GM19240 (cell line): ENCODE results near the gene LRRC63.
A peak's percentile ranks its signal among the peaks of the same experiment; 100 is the strongest.

Source experiments
- DNase-seq: peaks from one replicate; pipeline ENCODE4 v3.0.0; 2011; ENCODE audit warnings: low spot score; ENCODE audit not compliant: insufficient read length

The LRRC63 gene

DNA sequence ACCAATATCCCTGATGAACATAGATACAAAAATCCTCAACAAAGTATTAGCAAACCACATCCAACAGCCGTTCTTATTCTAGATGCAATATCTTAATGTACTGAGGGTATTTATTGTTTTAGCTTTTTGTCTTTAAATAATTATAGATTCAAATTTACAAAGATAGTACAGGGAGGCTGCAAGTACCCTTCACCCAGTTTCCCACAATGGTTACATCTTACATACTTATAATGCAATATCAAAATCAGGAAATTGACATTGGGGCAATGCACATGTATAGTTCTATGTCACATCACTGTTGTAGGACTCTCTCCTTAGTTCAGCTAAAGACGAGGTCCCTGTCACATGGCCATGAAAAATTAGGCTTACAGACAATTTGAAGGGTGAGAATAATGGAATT, 99.5 kb downstream of the LRRC63 start:
- DNase-seq, result no peak

DNA sequence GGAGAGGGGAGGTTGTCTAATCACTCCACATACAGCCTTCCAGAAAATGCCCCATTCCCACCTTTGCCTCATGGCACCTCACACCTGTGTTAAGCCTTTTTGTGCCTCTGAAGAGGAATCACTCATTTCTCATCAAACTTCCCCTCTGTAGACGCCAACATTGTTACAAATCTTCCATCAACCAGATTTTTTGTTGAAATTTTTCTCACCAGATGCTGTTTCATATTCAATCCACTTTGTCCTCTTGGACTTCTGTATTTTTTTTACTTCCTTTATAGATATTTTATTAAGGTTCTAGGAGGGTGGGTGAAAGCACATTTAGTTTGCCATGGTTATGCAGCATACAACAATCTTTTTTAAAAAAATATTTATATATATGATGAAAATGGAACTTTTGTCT, 101.3 kb downstream of the LRRC63 start:
- no peak for DNase-seq

DNA sequence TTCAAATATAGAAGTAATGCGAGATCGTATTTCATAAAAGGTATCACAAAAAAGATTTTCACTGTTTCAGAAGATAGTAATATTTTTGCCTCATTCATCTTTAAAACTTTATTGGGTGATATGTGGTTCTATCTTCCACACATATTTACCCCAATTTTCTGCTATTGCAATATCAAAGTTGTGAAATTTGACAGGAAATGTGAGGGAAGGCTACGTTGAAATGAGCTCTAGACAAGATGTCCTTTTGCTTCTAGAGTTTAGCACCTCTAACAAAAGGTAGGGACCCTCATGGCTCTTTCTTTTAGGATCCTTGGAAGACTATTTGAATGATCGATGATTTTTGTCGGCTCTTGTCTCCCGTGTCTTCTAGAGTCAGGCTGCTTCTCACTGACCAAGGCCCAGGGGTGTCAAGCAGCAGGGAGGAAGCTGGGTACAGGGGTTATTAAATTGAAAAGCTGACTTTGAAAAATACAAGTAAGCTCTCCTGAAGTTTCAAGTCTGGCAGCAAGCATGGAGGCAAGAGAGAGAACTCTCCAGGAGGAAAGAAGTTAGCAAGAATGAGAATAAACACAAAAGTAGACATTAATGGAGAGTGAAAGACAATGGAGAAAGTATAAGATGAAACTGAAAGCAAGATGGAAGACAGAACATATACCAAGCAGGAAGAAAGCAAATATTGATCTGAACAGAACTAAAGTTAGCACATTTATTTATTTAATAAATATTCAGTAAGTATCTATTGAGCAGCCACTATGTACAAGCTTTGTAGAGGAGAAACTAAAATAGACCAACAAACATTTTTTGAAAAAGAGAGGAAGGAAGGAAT, 101.9 kb downstream of the LRRC63 start:
- no peak for DNase-seq

DNA sequence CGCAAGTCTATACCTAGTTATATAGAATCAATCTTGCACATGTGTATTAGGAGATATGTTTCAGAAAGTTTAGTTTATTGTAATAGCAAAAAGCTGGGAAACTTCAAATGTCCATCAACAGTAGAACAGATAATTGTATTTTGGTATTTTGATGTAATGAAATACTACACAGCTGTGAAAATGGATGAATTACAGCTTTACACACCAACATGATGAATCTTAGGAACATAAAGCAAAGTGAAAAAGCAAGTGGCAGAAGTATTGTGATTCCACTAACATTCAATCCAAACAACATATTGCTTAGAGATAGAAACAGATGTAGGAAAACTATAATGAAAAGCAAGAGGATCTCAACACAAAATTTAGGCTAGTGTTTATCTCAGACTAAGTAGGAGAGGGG, 102.9 kb downstream of the LRRC63 start:
- no peak for DNase-seq

DNA sequence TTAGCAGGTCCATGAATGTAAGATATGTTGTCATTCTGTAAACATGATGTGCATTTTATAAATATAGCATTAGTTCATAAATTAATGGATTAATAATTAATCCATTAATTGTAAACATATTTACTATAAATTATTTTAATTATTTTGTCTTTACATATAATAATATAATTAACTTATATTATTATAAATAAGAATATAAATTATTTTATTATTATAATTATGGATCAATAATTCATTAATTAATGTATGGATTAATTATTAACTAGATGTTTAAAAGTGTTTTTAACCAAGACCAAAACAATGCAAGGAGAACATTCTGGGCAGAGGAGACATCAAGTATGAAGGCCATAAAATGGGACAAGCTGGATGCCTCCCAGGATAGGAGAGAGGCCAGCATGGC, 103.3 kb downstream of the LRRC63 start:
- DNase-seq, result no peak

DNA sequence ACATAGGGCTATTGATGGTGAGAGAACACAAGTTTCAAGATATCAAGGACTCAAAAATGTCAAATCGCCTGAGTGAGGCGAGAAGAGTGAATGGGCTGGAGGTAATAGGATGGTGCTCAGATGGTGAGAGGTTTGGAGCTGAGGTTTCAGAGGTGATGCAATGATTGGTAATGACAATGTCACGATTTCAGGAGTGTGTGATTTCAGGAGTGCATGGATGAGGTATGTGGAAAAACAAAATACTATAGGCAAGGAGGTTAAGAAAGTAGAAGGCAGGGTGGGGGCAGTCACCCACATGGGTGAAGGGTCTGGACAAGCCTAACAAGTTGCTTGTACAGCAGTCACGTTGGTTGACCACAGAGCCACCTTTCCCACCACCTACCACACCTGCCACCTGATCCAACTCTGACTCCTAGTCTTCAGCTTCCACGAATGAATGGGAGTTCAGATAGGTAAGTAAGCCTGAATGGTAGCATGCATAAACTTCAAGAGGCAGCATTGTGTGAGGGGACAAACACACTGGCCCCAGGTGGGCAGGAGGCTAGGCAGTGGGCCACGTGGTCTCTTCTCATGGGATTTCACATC, 103.9 kb downstream of the LRRC63 start:
- DNase-seq, result no peak

DNA sequence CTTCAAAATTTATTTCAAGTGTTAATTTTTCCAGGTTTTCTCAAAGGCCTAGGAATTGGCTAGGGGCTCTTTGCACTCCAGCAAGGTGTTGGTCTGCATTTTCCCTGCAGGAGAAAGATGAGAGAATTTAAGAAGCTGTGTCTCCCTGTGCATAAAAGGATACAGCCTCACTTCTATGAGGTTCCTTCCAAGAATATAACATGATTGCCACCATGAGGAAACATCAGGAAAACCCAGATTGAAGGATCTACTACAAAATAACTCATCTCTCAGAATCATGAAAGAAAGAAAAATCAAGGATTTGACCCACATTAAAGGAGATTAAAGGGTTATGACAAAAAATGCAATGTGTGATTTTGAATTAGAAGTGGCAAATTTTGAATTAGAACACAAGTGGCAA, 105.4 kb downstream of the LRRC63 start:
- no peak for DNase-seq

DNA sequence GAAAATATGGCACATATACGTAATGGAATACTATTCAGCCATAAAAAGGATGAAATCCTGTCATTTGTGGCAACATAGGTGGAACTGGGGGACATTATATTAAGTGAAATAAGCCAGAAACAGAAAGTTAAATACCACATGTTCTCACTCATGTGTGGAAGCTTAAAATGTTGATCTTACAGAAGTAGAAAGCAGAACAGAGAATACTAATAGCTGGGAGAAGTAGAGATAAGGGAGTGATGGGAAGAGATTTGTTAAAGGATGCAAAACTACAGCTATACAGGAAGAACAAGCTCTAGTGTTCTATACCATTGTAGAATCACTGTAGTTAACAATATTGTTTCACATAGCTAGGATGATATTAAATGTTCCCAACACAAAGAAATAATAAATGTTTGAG, 107.3 kb downstream of the LRRC63 start:
- DNase-seq, result no peak

DNA sequence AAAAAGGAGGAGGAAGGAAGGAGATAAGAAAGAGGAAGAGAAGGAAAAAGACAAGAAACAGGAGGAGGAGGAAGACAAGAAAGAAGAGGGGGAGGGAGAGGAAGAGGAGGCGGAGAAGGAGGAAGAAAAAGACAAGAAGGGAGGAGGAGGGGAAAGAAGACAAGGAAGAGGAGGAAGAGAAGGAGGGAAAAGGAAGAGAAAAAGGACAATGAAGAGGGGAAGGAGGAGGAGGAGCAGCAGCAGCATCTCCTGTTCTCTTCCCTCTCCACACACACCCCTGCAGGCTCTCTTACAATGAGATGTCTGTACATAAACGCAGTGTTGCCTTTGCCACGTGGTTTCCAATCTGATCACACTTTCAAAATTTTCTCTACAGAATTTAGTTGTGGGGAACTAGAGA, 108.7 kb downstream of the LRRC63 start:
- DNase-seq, result no peak

DNA sequence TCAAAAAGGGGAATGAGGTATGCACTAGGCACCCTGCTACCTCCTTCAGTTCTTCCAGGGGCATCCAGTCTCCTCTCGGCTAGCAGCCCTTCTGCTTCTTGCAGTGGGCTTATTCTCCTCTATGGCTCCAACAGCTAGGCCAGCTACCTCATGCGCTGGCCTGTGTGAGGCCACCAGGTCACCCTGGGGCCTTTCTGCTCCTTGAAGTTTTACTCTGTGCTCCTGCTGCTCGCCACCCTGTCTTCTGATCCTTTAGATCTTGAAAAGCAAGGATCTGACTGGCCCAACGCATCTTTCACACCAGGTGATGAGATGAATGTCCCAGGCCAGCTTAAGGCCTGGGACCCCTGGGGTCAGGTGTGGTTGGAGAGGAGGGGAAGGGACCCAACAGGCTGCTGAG, 109.1 kb downstream of the LRRC63 start:
- DNase-seq, result no peak

DNA sequence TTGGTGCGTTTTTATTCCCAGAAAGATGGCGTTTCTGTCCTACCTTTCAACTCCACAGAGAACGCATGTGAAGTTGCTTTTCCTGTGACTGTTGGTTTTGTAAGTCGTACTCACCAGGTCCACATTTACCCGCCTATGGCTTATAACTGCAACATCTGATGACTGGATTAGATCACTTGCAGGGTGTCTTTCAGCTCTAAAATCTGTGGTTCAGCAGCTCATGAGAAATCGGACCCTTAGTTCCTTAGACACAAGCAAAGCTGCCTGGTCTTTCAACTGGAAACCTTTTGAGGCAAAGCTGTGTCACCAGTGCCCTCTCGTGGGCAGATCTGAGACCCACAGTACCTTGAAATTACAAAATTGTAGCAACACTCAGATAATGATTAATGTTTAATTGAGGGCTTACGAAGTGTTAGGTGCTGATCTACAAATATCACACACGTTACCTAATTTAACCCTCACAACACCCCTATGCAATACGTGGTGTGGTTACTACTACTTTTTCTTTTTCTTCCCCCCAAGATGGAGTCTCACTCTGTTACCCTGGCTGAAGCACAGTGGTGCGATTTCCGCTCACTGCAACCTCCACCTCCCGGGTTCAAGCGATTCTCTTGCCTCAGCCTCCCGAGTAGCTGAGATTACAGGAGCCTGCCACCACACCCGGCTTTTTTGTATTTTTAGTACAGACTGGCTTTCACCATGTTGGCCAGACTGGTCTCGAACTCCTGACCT, 109.9 kb downstream of the LRRC63 start:
- DNase-seq, result peak; percentile 38

DNA sequence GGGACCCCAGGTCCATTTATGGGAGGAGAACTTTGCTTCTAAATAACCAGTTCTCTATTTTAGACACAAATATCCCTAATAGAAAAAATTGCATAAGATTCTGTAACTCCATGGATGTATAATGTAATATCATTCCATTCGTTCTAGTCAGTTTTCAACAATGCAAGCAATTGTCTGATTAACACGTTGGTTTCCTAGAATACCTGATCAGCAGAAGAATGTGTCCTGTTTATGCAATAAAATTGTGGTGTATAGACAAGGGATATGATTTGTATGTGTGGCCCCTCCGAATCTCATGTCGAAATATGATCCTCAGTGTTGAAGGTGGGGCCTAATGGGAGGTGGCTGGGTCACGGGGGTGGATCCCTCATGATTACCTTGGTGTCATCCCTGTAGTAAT, 113.2 kb downstream of the LRRC63 start:
- DNase-seq, result no peak
